ENCODE results near the gene ITGBL1. TPM values are rescaled to one million over a fixed set of nuclear protein-coding genes. Genes with fewer than 3 reads are reported as not detected.

The ITGBL1 gene
- total RNA-seq, 2 experiments from 2014 or later, result not detected

- ChIA-PET POLR2A (no interaction called here), CTCF (no interaction called here)
- H3K27ac Mint-ChIP-seq, result no peak overlapping the region
- no peaks in the 10 kb centered on the region for H3K9me3 Mint-ChIP-seq
- intact Hi-C loops (cut with micrococcal nuclease), result no loop called here
- no peak for DNase-seq
- H3K36me3 Mint-ChIP-seq, result no peaks in the 10 kb centered on the region
- no peak overlapping the region for H3K4me3 Mint-ChIP-seq
- peaks cover 2% of the 10 kb centered on the region for H3K27me3 Mint-ChIP-seq
- no peaks in the 10 kb centered on the region for H3K4me1 Mint-ChIP-seq (ENCODE audit: low read depth)
These were observed 27.9 kb upstream of the ITGBL1 start for GRCh38 chr13:101424381-101425155.

- Mint-ChIP-seq H3K4me3 (no peak overlapping the region), H3K27me3 (peaks cover 3% of the 10 kb centered on the region), H3K36me3 (no peaks in the 10 kb centered on the region), H3K4me1 (ENCODE audit: low read depth) (no peaks in the 10 kb centered on the region), H3K27ac (no peak overlapping the region), H3K9me3 (no peaks in the 10 kb centered on the region)
- POLR2A ChIA-PET, result no interaction called here
- intact Hi-C loops (cut with micrococcal nuclease), result no loop called here
- DNase-seq, result no peak
- CTCF ChIA-PET, result no interaction called here
These were observed 27.4 kb upstream of the ITGBL1 start for GRCh38 chr13:101425156-101425471.

GRCh38 chr13:101425623-101426022, 26.9 kb upstream of the ITGBL1 start:
- Mint-ChIP-seq H3K36me3 (no peaks in the 10 kb centered on the region), H3K27me3 (peaks cover 2% of the 10 kb centered on the region), H3K4me1 (ENCODE audit: low read depth) (no peaks in the 10 kb centered on the region), H3K27ac (no peak overlapping the region), H3K9me3 (no peaks in the 10 kb centered on the region), H3K4me3 (no peak overlapping the region)
- no peak for DNase-seq
- ChIA-PET POLR2A (no interaction called here), CTCF (no interaction called here)
- intact Hi-C loops (cut with micrococcal nuclease), result no loop called here

- H3K27ac Mint-ChIP-seq, result no peak overlapping the region
- H3K4me1 Mint-ChIP-seq (ENCODE audit: low read depth), result no peaks in the 10 kb centered on the region
- H3K4me3 Mint-ChIP-seq, result no peak overlapping the region
- no peak for DNase-seq
- peaks cover 9% of the 10 kb centered on the region for H3K27me3 Mint-ChIP-seq
- ChIA-PET POLR2A (no interaction called here), CTCF (no interaction called here)
- intact Hi-C loops (cut with micrococcal nuclease), result no loop called here
- no peaks in the 10 kb centered on the region for H3K9me3 Mint-ChIP-seq
- H3K36me3 Mint-ChIP-seq, result no peaks in the 10 kb centered on the region
These were observed 22.7 kb upstream of the ITGBL1 start for GRCh38 chr13:101429733-101430132.

GRCh38 chr13:101433895-101434294, 18.6 kb upstream of the ITGBL1 start:
- CTCF ChIA-PET, result no interaction called here
- Mint-ChIP-seq H3K4me1 (ENCODE audit: low read depth) (no peaks in the 10 kb centered on the region), H3K27ac (no peak overlapping the region), H3K9me3 (no peaks in the 10 kb centered on the region), H3K4me3 (no peak overlapping the region), H3K27me3 (peaks cover 12% of the 10 kb centered on the region), H3K36me3 (no peaks in the 10 kb centered on the region)
- POLR2A ChIA-PET, result no interaction called here
- DNase-seq, result no peak
- intact Hi-C loops (cut with micrococcal nuclease), result no loop called here

- peaks cover 12% of the 10 kb centered on the region for H3K27me3 Mint-ChIP-seq
- no peak for DNase-seq
- ChIA-PET POLR2A (no interaction called here), CTCF (no interaction called here)
- intact Hi-C loops (cut with micrococcal nuclease), result no loop called here
- H3K4me1 Mint-ChIP-seq (ENCODE audit: low read depth), result no peaks in the 10 kb centered on the region
- no peak overlapping the region for H3K27ac Mint-ChIP-seq
- H3K36me3 Mint-ChIP-seq, result no peaks in the 10 kb centered on the region
- no peaks in the 10 kb centered on the region for H3K9me3 Mint-ChIP-seq
- H3K4me3 Mint-ChIP-seq, result no peak overlapping the region
These were observed 18.0 kb upstream of the ITGBL1 start for GRCh38 chr13:101434486-101434885.

GRCh38 chr13:101447852-101448251, 4.6 kb upstream of the ITGBL1 start:
- ChIA-PET CTCF (no interaction called here), POLR2A (no interaction called here)
- Mint-ChIP-seq H3K9me3 (no peaks in the 10 kb centered on the region), H3K4me1 (ENCODE audit: low read depth) (no peaks in the 10 kb centered on the region), H3K27ac (no peak overlapping the region), H3K36me3 (no peaks in the 10 kb centered on the region), H3K4me3 (no peak overlapping the region), H3K27me3 (peaks cover 6% of the 10 kb centered on the region)
- intact Hi-C loops (cut with micrococcal nuclease), result no loop called here
- no peak for DNase-seq

- Mint-ChIP-seq H3K27me3 (peaks cover 20% of the 10 kb centered on the region), H3K27ac (no peak overlapping the region), H3K4me1 (ENCODE audit: low read depth) (peaks cover 3% of the 10 kb centered on the region), H3K36me3 (no peaks in the 10 kb centered on the region), H3K4me3 (no peak overlapping the region), H3K9me3 (no peaks in the 10 kb centered on the region)
- intact Hi-C loops (cut with micrococcal nuclease), result no loop called here
- POLR2A ChIA-PET, result interaction anchor here (0.6 kb wide), 1 partner anchor 51 kb away, joined by 3 read pairs; no protein-coding TSS in a partner anchor
- CTCF ChIA-PET, result no interaction called here
- DNase-seq, result no peak
These were observed 2.4 kb upstream of the ITGBL1 start for GRCh38 chr13:101449790-101450748.

- Mint-ChIP-seq H3K4me1 (ENCODE audit: low read depth) (peaks cover 3% of the 10 kb centered on the region), H3K4me3 (no peak overlapping the region), H3K36me3 (no peaks in the 10 kb centered on the region), H3K9me3 (no peaks in the 10 kb centered on the region), H3K27ac (no peak overlapping the region), H3K27me3 (peaks cover 21% of the 10 kb centered on the region)
- ChIA-PET POLR2A (interaction anchor here (0.6 kb wide), 1 partner anchor 52 kb away, joined by 3 read pairs; no protein-coding TSS in a partner anchor), CTCF (no interaction called here)
- DNase-seq, result no peak
- intact Hi-C loops (cut with micrococcal nuclease), result no loop called here
These were observed 1.7 kb upstream of the ITGBL1 start for GRCh38 chr13:101450749-101451130.

GRCh38 chr13:101451641-101452040, 834 bp upstream of the ITGBL1 start:
- Mint-ChIP-seq H3K9me3 (no peaks in the 10 kb centered on the region), H3K4me3 (no peak overlapping the region), H3K27ac (no peak overlapping the region), H3K36me3 (no peaks in the 10 kb centered on the region), H3K4me1 (ENCODE audit: low read depth) (peaks cover 3% of the 10 kb centered on the region), H3K27me3 (peaks cover 21% of the 10 kb centered on the region)
- POLR2A ChIA-PET, result no interaction called here
- intact Hi-C loops (cut with micrococcal nuclease), result loop anchor here (2.0 kb wide), 1 partner anchor 69 kb away; no protein-coding TSS in a partner anchor
- no peak for DNase-seq
- CTCF ChIA-PET, result no interaction called here

- Mint-ChIP-seq H3K4me1 (ENCODE audit: low read depth) (peaks cover 3% of the 10 kb centered on the region), H3K36me3 (no peaks in the 10 kb centered on the region), H3K4me3 (no peak overlapping the region), H3K27ac (no peak overlapping the region), H3K27me3 (peaks cover 21% of the 10 kb centered on the region), H3K9me3 (no peaks in the 10 kb centered on the region)
- intact Hi-C loops (cut with micrococcal nuclease), result loop anchor here (2.0 kb wide), 1 partner anchor 67 kb away; no protein-coding TSS in a partner anchor
- ChIA-PET POLR2A (no interaction called here), CTCF (no interaction called here)
- no peak for DNase-seq
These were observed 1.3 kb downstream of the ITGBL1 start for GRCh38 chr13:101453784-101454201.

- no peak overlapping the region for H3K27ac Mint-ChIP-seq
- DNase-seq, result no peak
- intact Hi-C loops (cut with micrococcal nuclease), result no loop called here
- peaks cover 3% of the 10 kb centered on the region for H3K4me1 Mint-ChIP-seq (ENCODE audit: low read depth)
- H3K9me3 Mint-ChIP-seq, result no peaks in the 10 kb centered on the region
- no peaks in the 10 kb centered on the region for H3K36me3 Mint-ChIP-seq
- no peak overlapping the region for H3K4me3 Mint-ChIP-seq
- ChIA-PET CTCF (interaction anchor here (0.6 kb wide), 2 partner anchors 9 to 12 kb away, joined by 3 read pairs; no protein-coding TSS in a partner anchor), POLR2A (no interaction called here)
- peaks cover 21% of the 10 kb centered on the region for H3K27me3 Mint-ChIP-seq
These were observed 2.3 kb downstream of the ITGBL1 start for GRCh38 chr13:101454767-101455166.

All from activated CD4-positive, alpha-beta memory T cell treated with anti-CD3 and anti-CD28 coated beads for 36 hours (primary cell).